ENCODE data around the gene TSPAN10. TPM values are rescaled to one million over a fixed set of nuclear protein-coding genes. Genes with fewer than 3 reads are reported as not detected.

TSPAN10 gene
- total RNA-seq, 1 experiment from 2014 or later = 1.2 TPM

DNA sequence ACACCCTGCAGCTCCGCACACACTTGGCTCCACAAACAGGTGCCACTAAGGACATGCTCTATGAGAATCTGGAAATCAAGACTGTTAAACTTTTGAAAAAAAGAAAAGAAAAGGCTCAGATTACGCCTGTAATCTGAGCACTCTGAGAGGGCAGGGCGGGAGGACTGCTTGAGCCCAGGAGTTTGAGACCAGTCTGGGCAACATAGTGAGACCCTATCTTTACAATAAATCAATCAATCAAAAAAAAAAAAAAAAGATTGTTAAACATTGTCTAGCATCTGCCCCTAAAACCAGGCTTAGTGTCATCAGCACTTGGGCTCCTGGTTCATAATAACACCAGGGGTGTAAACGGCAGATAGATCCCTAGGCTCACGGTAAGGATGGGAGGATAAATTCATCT lies 47.4 kb upstream of the TSPAN10 start:
- no peaks in the 10 kb centered on the region for H3K4me1 Mint-ChIP-seq
- no peaks in the 10 kb centered on the region for H3K9me3 ChIP-seq (ENCODE audit: control insufficient read depth, low read depth, low read length)
- H4K91ac ChIP-seq (ENCODE audit: insufficient read length, low read depth, low read length) = no peak overlapping the region
- no peaks in the 10 kb centered on the region for H3K27me3 ChIP-seq (ENCODE audit: insufficient read depth, low read length)
- TF ChIP-seq, protein P1, sequence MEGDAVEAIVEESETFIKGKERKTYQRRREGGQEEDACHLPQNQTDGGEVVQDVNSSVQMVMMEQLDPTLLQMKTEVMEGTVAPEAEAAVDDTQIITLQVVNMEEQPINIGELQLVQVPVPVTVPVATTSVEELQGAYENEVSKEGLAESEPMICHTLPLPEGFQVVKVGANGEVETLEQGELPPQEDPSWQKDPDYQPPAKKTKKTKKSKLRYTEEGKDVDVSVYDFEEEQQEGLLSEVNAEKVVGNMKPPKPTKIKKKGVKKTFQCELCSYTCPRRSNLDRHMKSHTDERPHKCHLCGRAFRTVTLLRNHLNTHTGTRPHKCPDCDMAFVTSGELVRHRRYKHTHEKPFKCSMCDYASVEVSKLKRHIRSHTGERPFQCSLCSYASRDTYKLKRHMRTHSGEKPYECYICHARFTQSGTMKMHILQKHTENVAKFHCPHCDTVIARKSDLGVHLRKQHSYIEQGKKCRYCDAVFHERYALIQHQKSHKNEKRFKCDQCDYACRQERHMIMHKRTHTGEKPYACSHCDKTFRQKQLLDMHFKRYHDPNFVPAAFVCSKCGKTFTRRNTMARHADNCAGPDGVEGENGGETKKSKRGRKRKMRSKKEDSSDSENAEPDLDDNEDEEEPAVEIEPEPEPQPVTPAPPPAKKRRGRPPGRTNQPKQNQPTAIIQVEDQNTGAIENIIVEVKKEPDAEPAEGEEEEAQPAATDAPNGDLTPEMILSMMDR (conservative IDR thresholded peaks at IDR 0.05) = no peak
- no peaks in the 10 kb centered on the region for H3K79me1 ChIP-seq (ENCODE audit: insufficient read depth, low read depth, low read length, poor library complexity, severe bottlenecking)
- H3K27ac Mint-ChIP-seq = no peak overlapping the region
- H3K23ac ChIP-seq (ENCODE audit: insufficient read length, low read depth, low read length) = no peak overlapping the region
- no peak overlapping the region for H3K4ac ChIP-seq (ENCODE audit: low read depth, low read length)
- H2BK15ac ChIP-seq (ENCODE audit: low read depth, low read length) = no peak overlapping the region
- no peak overlapping the region for H3K56ac ChIP-seq (ENCODE audit: insufficient read length, low read depth, low read length)
- no peak overlapping the region for H2BK120ac ChIP-seq (ENCODE audit: low read depth, low read length, poor library complexity, severe bottlenecking)
- no peak overlapping the region for H3K18ac ChIP-seq (ENCODE audit: insufficient read length, low read depth, low read length)
- no peak overlapping the region for H3T11ph ChIP-seq (ENCODE audit: low read length)
- no peak overlapping the region for H4K5ac ChIP-seq (ENCODE audit: insufficient read length, low read depth, low read length)
- H3K4me1 ChIP-seq (ENCODE audit: insufficient read depth, low read length) = no peaks in the 10 kb centered on the region
- H3K9me3 Mint-ChIP-seq = no peaks in the 10 kb centered on the region
- no peaks in the 10 kb centered on the region for H4K20me1 ChIP-seq (ENCODE audit: control insufficient read depth, insufficient read depth, insufficient read length)
- no peaks in the 10 kb centered on the region for H3K79me2 ChIP-seq (ENCODE audit: insufficient read depth, low read length)
- no peak overlapping the region for H3K4me2 ChIP-seq (ENCODE audit: insufficient read depth, insufficient read length, low read length)
- H2BK12ac ChIP-seq (ENCODE audit: insufficient read length, low read depth, low read length) = no peak overlapping the region
- no peak overlapping the region for H3K9ac ChIP-seq (ENCODE audit: extremely low read depth, insufficient read length, low read length)
- H2BK20ac ChIP-seq (ENCODE audit: low read depth, low read length, poor library complexity, severe bottlenecking) = no peak overlapping the region
- no peak for DNase-seq
- H2BK5ac ChIP-seq (ENCODE audit: insufficient read length, low read length) = no peak overlapping the region
- no peak overlapping the region for H3K27ac ChIP-seq (ENCODE audit: insufficient read length, low read depth, low read length)
- H4K8ac ChIP-seq (replicated peaks; ENCODE audit: insufficient read length, low read depth, low read length) = no peak overlapping the region
- no peak overlapping the region for H2AK5ac ChIP-seq (ENCODE audit: insufficient read length, low read length)
- H3K23me2 ChIP-seq (ENCODE audit: insufficient read length, low read depth, low read length, poor library complexity, severe bottlenecking) = no peaks in the 10 kb centered on the region
- H3K14ac ChIP-seq (ENCODE audit: insufficient read depth, low read length) = no peak overlapping the region
- WGBS (ENCODE audit: extremely low coverage, insufficient read length, low lambda C conversion rate) = no CpG with 5 or more reads among the region's 5 CpGs
- no peak overlapping the region for H3K4me3 Mint-ChIP-seq
- peaks cover 47 to 82% (median 80%) of the 10 kb centered on the region in 3 experiments for H3K36me3 Mint-ChIP-seq (ENCODE audit: insufficient read depth in 1 of 3, low read depth in 3 of 3)
- no peak overlapping the region for H2AFZ ChIP-seq (ENCODE audit: low read length)
- no peaks in the 10 kb centered on the region for H3K27me3 Mint-ChIP-seq (ENCODE audit: low read depth)

Measured in H9 (cell line).